ENCODE data around the gene ARGLU1.

ARGLU1 gene

GRCh38 chr13:106587787-106588186 is 19.9 kb upstream of the ARGLU1 start:
- DNase-seq (ENCODE audit: low read depth in 2 of 2), result no peak

DNA sequence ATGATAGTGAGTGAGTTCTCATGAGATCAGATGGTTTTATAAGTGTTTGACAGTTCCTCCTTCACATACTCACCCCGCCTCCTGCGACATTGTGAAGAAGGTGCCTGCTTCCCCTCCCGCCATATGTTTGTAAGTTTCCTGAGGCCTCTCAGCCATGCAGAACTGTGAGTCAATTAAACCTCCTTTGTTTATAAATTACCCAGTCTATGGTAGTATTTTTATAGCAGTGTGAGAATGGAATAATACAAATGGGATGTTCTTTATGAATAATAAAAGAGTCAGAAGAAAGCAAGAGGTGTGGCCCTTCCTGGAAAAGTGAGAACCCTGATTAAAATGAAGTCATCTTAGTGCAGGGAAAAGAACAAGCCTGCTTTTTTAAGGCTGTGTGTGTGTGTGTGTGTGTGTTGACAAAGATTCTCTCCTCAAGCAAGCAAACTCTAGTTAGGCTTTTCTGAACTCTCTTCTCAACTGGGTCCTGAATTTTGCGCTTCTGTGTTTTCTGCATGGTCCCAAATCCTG is 18.8 kb upstream of the ARGLU1 start:
- no peak for DNase-seq (ENCODE audit: low read depth in 2 of 2)

GRCh38 chr13:106581225-106581624 is 13.3 kb upstream of the ARGLU1 start:
- no peak for DNase-seq (ENCODE audit: low read depth in 2 of 2)

- no peak for DNase-seq (ENCODE audit: low read depth in 2 of 2)
Observed at GRCh38 chr13:106575896-106576295, 8.0 kb upstream of the ARGLU1 start.

GRCh38 chr13:106573868-106574267 is 5.9 kb upstream of the ARGLU1 start:
- DNase-seq (ENCODE audit: low read depth in 2 of 2), result no peak

GRCh38 chr13:106573284-106573846 is 5.4 kb upstream of the ARGLU1 start:
- no peak for DNase-seq (ENCODE audit: low read depth in 2 of 2)

- peak; percentile 47 to 68 for DNase-seq (ENCODE audit: low read depth in 2 of 2)
Observed at GRCh38 chr13:106570299-106570852, 2.4 kb upstream of the ARGLU1 start.

GRCh38 chr13:106569233-106570095 is 1.5 kb upstream of the ARGLU1 start:
- DNase-seq (ENCODE audit: low read depth in 2 of 2), result no peak

DNA sequence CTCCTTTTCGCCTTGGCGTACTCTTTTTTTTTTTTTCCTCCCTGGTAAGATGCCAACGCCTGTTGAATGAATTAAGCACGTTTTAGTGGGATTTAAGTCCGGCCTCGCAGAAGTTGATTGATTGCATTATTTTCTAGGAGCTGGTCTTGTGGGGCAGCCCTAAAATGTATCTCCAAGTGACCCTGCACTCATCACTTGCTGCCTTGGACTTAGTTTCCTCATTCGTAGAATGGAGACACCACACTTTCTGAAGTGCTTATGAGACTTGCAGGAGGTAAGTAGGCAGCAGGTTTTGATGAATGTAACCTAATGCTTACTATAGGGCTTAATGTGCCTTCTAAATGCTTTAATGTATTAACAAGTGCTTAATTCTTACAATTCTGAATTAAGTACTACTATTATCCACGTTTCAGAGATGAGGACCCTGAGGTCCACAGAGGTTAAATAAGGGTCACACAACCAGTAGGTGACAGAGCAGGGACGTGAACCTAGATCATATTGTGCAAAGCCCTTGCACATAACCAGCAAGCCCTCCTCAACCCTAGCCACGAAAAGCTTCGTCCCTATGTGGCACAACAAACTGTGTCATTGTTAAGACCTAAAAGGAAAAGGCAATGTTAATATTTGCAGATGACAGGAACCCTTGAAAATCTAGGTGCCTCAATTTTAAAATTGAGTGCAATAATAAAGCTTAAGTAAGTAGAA is 514 bp upstream of the ARGLU1 start:
- no peak for DNase-seq (ENCODE audit: low read depth in 2 of 2)

DNA sequence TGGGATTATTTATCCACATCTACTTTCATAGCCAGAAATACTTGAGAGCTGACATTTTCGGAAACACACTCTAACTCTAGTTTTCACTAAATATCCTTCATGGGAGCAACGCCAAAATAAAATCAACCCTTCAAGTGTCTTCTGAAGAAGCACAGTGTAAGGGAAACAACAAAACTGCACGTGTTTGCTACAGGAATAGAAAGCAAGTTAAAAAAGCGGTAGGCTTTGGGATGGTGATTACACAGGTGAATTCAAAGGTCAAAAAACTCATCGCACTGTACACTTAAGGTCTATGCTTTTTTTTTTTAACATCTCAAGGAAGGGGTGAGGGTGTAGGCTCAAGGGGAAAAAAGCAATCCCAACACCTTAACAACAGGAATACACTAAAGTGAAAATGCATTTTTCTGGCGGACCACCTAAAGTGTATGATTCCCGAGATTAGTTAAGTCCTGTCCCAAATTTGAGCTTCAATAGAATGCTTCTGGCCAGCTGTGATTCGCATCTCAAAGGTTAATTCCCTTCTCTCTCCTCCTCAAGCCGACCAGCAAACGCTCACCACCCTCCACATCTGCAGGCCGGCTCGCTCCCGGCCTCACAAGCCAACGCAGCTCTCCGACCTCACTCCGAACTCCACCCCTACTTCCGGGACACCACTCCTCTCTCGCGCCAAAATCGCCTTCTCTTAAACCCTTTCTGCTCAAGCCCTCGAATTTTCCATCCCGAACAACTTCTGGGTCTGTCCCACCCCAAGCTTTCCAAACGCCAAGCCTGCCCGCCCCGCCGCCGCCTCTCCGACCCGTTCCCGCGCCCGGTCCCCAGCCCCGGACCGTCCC is 1.1 kb downstream of the ARGLU1 start:
- DNase-seq (ENCODE audit: low read depth in 2 of 2), result peak in 1 of 2 donors; percentile 7

DNA sequence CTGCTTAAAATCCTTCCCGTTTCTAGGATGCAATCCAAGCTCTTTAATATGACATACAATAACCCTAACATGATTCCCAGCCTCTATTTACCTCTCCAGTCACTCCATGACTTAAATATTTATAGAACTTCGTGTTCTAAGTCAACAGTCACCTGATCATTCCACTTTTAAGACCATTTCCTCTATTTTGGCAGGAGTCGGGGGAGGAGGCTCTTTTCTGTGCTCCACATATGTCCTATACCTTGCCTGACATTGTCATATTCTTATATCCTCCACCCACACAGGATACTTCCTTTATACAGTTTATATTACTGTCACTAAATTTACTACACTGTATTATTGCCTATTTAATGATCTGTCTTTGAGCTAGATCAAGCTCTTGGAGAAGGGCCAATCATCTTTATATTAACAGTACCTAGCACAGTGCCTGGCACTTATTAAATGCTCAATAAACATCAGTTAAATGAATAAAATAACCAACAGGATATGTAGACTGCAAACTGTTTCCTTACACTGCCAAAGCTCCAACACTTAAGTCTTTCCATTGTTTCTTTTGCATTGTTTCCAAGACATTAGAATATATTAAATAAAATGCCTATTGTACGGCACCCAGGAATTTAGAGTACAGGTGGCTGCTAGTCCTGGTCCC is 2.7 kb downstream of the ARGLU1 start:
- DNase-seq (ENCODE audit: low read depth in 2 of 2), result no peak

DNA sequence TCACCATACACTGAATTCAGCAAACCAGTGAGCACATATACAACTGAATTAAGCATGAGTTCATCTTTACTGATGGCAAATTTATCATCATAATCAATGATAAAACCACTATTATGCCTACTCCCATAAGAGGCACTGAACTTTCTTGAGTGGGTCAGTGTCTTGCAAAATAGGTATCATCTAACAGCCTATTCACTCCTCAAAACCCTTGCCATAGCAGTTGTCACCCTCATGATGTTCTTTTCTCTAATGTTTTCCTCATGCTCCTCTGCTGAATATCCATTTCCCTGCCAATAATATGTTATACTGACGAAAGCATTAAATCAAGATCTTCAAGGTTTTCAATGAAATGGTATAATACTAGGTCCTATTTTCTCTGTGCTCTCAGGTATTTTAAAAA is 5.6 kb downstream of the ARGLU1 start:
- DNase-seq (ENCODE audit: low read depth in 2 of 2), result no peak

DNA sequence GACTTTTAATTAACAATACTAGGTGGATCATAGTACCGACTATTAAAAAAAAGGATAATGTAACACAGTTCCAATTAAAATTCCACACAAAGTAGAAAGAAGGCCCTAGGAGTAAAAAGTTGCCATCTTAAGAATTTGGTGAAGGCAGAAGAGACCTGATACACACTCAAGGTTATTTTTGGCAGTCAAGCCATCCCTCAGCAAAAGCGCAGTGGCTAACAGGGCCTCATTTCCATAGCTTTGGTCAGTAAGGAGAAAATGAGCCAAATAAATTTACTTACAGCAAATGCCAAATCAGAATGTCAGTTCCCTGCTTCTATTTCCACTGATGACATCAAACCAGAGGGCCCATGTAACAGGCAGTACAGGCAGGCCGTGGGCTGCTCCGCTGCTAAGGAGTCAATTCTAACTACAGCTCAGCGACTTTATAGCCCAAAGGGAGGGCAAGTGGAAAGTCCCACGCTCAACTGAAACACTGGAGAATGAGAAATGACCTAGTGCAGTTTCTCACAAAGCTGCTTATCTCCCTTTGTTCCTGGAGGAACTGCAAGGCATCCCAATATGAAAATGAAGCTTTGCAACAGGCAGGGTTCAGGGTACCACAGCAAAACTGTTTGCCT is 6.3 kb downstream of the ARGLU1 start:
- DNase-seq (ENCODE audit: low read depth in 2 of 2), result peak; percentile 18 to 20

DNA sequence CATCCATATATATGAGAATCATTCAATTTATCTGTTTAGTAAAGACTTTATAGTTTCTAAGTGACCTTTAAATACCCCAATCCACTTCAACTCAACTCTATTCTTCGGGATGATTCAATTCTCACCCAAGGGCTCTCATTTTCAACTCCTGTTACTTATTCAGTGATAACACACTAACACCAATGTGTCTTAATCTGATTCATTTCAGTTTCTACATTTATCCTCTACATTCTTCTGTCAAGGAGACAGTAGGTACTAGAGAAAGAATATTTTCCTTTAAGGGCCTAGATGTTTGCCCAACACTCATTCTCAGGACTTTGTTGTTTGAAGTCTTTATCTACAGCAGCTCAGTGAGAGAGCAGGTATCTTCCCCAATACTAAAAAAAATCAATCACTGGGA is 7.1 kb downstream of the ARGLU1 start:
- DNase-seq (ENCODE audit: low read depth in 2 of 2), result no peak

GRCh38 chr13:106558527-106558926 is 9.4 kb downstream of the ARGLU1 start:
- DNase-seq (ENCODE audit: low read depth in 2 of 2), result no peak

DNA sequence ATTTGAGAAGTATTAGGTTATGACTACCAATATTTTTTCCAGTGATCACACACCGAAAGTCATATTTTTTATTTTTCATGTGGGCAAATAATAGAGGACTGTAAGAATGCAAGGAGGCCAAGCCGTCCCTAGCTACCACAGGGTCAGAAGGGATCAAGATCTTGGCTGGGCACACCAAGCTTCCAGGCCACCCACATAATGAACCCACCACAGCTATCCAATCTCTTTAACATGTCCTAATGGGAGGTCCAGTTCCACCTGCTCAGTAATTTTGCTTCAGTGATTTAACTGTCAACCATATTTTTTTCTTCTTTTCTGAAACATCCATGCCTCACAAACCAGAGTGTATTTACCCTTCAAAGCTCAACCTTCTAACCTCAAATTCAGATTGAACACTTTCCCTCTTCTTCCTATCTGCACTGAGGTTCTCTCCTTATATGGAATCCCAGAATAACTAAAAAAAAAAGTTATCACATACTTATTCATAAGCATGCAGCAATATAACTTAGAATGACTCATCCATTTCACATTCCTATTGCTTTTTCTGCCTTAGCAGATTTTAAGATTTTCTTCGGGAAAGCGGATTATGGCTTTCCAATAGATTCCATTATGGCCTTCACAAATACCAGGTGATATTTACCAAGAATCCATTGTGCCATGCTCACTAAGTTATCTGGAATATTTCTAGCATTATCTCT is 12.2 kb downstream of the ARGLU1 start:
- no peak for DNase-seq (ENCODE audit: low read depth in 2 of 2)

GRCh38 chr13:106551751-106552150 is 16.2 kb downstream of the ARGLU1 start:
- no peak for DNase-seq (ENCODE audit: low read depth in 2 of 2)

- no peak for DNase-seq (ENCODE audit: low read depth in 2 of 2)
Observed at GRCh38 chr13:106551350-106551749, 16.6 kb downstream of the ARGLU1 start.

GRCh38 chr13:106550570-106551135 is 17.3 kb downstream of the ARGLU1 start:
- DNase-seq (ENCODE audit: low read depth in 2 of 2), result no peak

Data from stimulated activated CD4-positive, alpha-beta T cell treated with anti-CD3 and anti-CD28 coated beads, Interleukin-1b, Interleukin-23, amount 100 ng/mL, for 4 hours (primary cell).